Upper lobe of left lung (tissue), 6 donors: ENCODE results near the gene NPC2. TPM values are rescaled to one million over a fixed set of nuclear protein-coding genes. Genes with fewer than 3 reads are reported as not detected.
A peak's percentile ranks its signal among the peaks of the same experiment; 100 is the strongest.

Experiments
- ATAC-seq, 2 donors: fragments of 200-7000 bp; cut with Tn5 transposase; one replicate each; pipeline ENCODE4 v1.9.1; 2022; ENCODE audit warnings: mild to moderate bottlenecking in 2 of 2, moderate library complexity in 2 of 2; ENCODE audit not compliant: low FRiP score in 2 of 2
- DNase-seq, 2 donors: peaks; one replicate each; pipeline ENCODE4 v3.0.0-alpha.2; 2019 to 2020
- H3K27ac ChIP-seq, 4 donors: fragments of 200-600 bp; sonication (generic); one replicate each; pipeline ENCODE4 v1.5.1; 2016 to 2019
- H3K27me3 ChIP-seq, 4 donors: fragments of 200-600 bp; sonication (generic); one replicate each; pipeline ENCODE4 v1.5.1; 2017 to 2019
- H3K36me3 ChIP-seq, 4 donors: fragments of 200-600 bp; sonication (generic); one replicate each; pipeline ENCODE4 v1.5.1; 2016 to 2019
- H3K4me1 ChIP-seq, 4 donors: fragments of 200-600 bp; sonication (generic); one replicate each; pipeline ENCODE4 v1.5.1; 2018 to 2019
- H3K4me3 ChIP-seq, 4 donors: fragments of 200-600 bp; sonication (generic); one replicate each; pipeline ENCODE4 v1.5.1; 2017 to 2019; ENCODE audit warnings: mild to moderate bottlenecking in 2 of 4, moderate library complexity in 1 of 4
- H3K9me3 ChIP-seq, 4 donors: fragments of 200-600 bp; sonication (generic); one replicate each; pipeline ENCODE4 v1.5.1; 2018 to 2019
- CTCF ChIP-seq, 6 experiments: fragments of 450-650 bp in 4 of 6; fragments of 200-600 bp in 2 of 6; sonication (generic) in 2 of 6; IDR thresholded peaks; one replicate each; pipeline ENCODE4 v1.5.1; 2016 to 2019; ENCODE audit warnings: antibody characterized with exemption in 6 of 6
- EP300 ChIP-seq, 4 donors: sonication (generic); formaldehyde crosslinking; IDR thresholded peaks; one replicate each; pipeline ENCODE4 v1.5.1; 2017; ENCODE audit warnings: antibody characterized with exemption in 4 of 4, control low read depth in 2 of 4
- POLR2A ChIP-seq, 4 donors: fragments of 450-650 bp; IDR thresholded peaks; one replicate each; pipeline ENCODE4 v1.5.1; 2016 to 2017; ENCODE audit warnings: antibody characterized with exemption in 4 of 4, mild to moderate bottlenecking in 2 of 4
- POLR2AphosphoS5 ChIP-seq, 2 donors: sonication (generic); formaldehyde crosslinking; IDR thresholded peaks; one replicate each; pipeline ENCODE4 v1.5.1; 2017; ENCODE audit warnings: antibody characterized with exemption in 2 of 2
- WGBS, 2 donors: methylation state at CpG; one replicate each; pipeline ENCODE4 v1.1.5; 2017 to 2018; 5-methylcytosine and 5-hydroxymethylcytosine counted together
- total RNA-seq, 6 donors: library from RNA; depleted of rRNA in 4 of 6; stranded (reverse); fragments of >200 nt in 4 of 6; gene quantifications; one replicate each; pipeline versions ENCODE4 v1.1.0 to v1.2.1, GENCODE V29; 2016 to 2021
- donor health status: DM: no; HTN: no; CAD: no; lungs with moderate emphysema.
- donor health status: DM: no; HTN: yes; CAD: no; lungs with severe emphysema.

The NPC2 gene
- total RNA-seq, 6 donors from 2014 or later, result 351 to 1,281 (median 524) TPM

GRCh38 chr14:74503291-74503937 lies 10.3 kb upstream of the NPC2 start:
- WGBS, 2 donors, result 90 to 91% methylated on average over 9 to 14 of the region's 14 CpGs
- TF ChIP-seq EP300 (IDR thresholded peaks at IDR 0.05), result no peak

GRCh38 chr14:74502236-74503019 lies 9.3 kb upstream of the NPC2 start:
- TF ChIP-seq POLR2AphosphoS5 (IDR thresholded peaks at IDR 0.05) (no peak), CTCF (IDR thresholded peaks at IDR 0.05) (peak in 3 of 6 experiments; percentile 30 to 46 (median 31))
- H3K27ac ChIP-seq, result no peak overlapping the region
- peak in 1 of 2 donors; percentile 60 for DNase-seq

More at GRCh38 chr14:74503291-74503937, 10.3 kb upstream of the NPC2 start:
- H3K9me3 ChIP-seq, result no peaks in the 10 kb centered on the region
- peaks cover 0 to 7% (median 3%) of the 10 kb centered on the region in 4 donors for H3K4me1 ChIP-seq
- H3K4me3 ChIP-seq, result no peak overlapping the region
- no peaks in the 10 kb centered on the region for H3K27me3 ChIP-seq
- peaks cover 0 to 14% (median 0%) of the 10 kb centered on the region in 4 donors for H3K36me3 ChIP-seq
- H3K27ac ChIP-seq, result no peak overlapping the region
- peak in 1 of 2 donors; percentile 49 for DNase-seq
- no peak for ATAC-seq

GRCh38 chr14:74501691-74502090 lies 8.6 kb upstream of the NPC2 start:
- Histone ChIP-seq H3K36me3 (peaks cover 0 to 14% (median 0%) of the 10 kb centered on the region in 4 donors), H3K4me3 (no peak overlapping the region), H3K27me3 (no peaks in the 10 kb centered on the region), H3K9me3 (no peaks in the 10 kb centered on the region), H3K4me1 (peaks cover 0 to 7% (median 3%) of the 10 kb centered on the region in 4 donors), H3K27ac (peak overlapping the region in 1 of 4 donors; percentile 6)
- WGBS, 2 donors, result 52 to 57% methylated on average over 5 of the region's 5 CpGs
- TF ChIP-seq EP300 (IDR thresholded peaks at IDR 0.05), result no peak
- no peak for TF ChIP-seq POLR2A (IDR thresholded peaks at IDR 0.05)
- TF ChIP-seq POLR2AphosphoS5 (IDR thresholded peaks at IDR 0.05), result no peak
- no peak for TF ChIP-seq CTCF (IDR thresholded peaks at IDR 0.05)
- ATAC-seq (no peak), DNase-seq (no peak)

More at GRCh38 chr14:74502236-74503019, 9.3 kb upstream of the NPC2 start:
- no peak for ATAC-seq
- Histone ChIP-seq H3K4me3 (no peak overlapping the region), H3K4me1 (peaks cover 0 to 7% (median 3%) of the 10 kb centered on the region in 4 donors), H3K36me3 (peaks cover 0 to 14% (median 0%) of the 10 kb centered on the region in 4 donors), H3K9me3 (no peaks in the 10 kb centered on the region), H3K27me3 (no peaks in the 10 kb centered on the region)
- WGBS, 2 donors, result 29 to 84% methylated on average over 1 to 21 of the region's 21 CpGs

- 49 to 50% methylated on average over 12 to 16 of the region's 16 CpGs for WGBS, 2 donors
- TF ChIP-seq CTCF (IDR thresholded peaks at IDR 0.05), result peak; percentile 30 to 77 (median 54)
- TF ChIP-seq EP300 (IDR thresholded peaks at IDR 0.05), result no peak
- Histone ChIP-seq H3K27me3 (no peaks in the 10 kb centered on the region), H3K4me1 (peaks cover 0 to 7% (median 3%) of the 10 kb centered on the region in 4 donors), H3K36me3 (peaks cover 0 to 14% (median 0%) of the 10 kb centered on the region in 4 donors), H3K9me3 (no peaks in the 10 kb centered on the region), H3K4me3 (no peak overlapping the region), H3K27ac (peak overlapping the region in 1 of 4 donors; percentile 6)
- DNase-seq, result peak; percentile 53 to 79
- peak; percentile 47 to 76 for ATAC-seq
These were observed 8.1 kb upstream of the NPC2 start for GRCh38 chr14:74501135-74501614.

- no peak overlapping the region for H3K27ac ChIP-seq
- no peak overlapping the region for H3K4me3 ChIP-seq
- TF ChIP-seq EP300 (IDR thresholded peaks at IDR 0.05), result no peak
- no peak for TF ChIP-seq CTCF (IDR thresholded peaks at IDR 0.05)
- TF ChIP-seq POLR2AphosphoS5 (IDR thresholded peaks at IDR 0.05), result no peak
- TF ChIP-seq POLR2A (IDR thresholded peaks at IDR 0.05), result no peak
- DNase-seq (no peak), ATAC-seq (peak in 1 of 2 donors; percentile 1)
- H3K27me3 ChIP-seq, result no peaks in the 10 kb centered on the region
- H3K9me3 ChIP-seq, result no peaks in the 10 kb centered on the region
- 80 to 86% methylated on average over 4 to 8 of the region's 10 CpGs for WGBS, 2 donors
- H3K4me1 ChIP-seq, result peaks cover 0 to 11% (median 3%) of the 10 kb centered on the region in 4 donors
- H3K36me3 ChIP-seq, result peaks cover 0 to 14% (median 0%) of the 10 kb centered on the region in 4 donors
These were observed 7.5 kb upstream of the NPC2 start for GRCh38 chr14:74500417-74501134.
